Stimulated activated CD8-positive, alpha-beta memory T cell treated with anti-CD3 and anti-CD28 coated beads, Interleukin-15, amount 100 ng/mL, for 24 hours (primary cell): ENCODE data around the gene ZNF655.

Experiments
- DNase-seq: peaks from one replicate; pipeline ENCODE4 v3.0.0-alpha.2; 2020; ENCODE audit warnings: low read depth

The ZNF655 gene

DNA sequence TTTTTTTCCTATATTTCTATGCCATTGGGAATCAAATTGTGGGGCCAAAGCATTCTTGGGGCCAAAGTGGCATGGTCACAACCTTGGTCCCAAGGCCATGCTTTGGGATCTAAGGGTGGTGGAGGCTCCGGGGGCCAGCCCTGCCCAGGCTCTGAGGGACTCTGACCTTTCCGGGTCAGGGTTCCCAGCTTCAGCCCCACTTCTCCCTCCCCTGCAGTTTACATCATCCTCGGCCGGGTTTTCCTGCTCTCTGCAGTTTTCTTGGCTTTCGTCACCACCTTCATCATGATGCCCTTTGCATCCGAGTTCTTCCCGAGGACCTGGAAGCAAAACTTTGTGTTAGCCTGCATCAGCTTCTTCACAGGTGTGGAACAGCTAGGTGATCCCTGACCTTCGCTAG is 48.1 kb downstream of the ZNF655 start:
- DNase-seq: no peak

DNA sequence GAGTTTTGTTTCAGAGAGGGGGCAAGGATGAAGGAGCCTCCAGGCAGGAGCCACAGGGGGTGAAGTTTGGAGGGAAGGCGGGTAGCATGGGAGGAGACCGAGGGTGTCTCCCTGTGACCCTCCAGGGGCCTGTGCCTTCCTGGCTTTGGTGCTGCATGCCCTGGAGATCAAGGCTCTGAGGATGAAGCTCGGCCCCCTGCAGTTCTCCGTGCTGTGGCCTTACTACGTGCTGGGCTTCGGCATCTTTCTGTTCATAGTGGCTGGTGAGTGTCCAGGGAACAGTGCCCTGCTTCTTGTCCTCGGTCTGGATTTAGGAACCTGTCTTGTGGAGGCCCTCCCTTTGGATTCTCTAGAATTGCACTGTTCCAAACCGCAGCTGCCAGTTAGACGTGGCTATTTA is 49.1 kb downstream of the ZNF655 start:
- DNase-seq: no peak

DNA sequence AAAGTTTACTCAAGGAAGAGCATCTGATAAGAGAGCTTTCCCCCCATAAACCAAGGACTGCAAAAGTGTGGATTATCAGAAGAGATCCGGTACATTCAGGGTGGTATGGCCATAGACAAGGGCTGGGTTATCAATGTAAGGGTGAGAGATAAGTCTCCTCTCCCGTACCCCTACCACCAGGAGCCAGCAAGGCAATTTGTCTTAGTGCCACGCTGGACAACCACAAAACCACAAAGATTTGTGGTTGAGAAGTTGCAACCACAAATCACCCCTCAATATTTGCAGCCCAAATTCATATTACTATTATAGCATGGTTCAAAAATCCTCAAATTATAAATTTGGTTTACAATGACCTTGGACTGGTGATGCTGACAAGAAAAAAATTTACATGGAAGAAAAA is 56.1 kb downstream of the ZNF655 start:
- DNase-seq: no peak

DNA sequence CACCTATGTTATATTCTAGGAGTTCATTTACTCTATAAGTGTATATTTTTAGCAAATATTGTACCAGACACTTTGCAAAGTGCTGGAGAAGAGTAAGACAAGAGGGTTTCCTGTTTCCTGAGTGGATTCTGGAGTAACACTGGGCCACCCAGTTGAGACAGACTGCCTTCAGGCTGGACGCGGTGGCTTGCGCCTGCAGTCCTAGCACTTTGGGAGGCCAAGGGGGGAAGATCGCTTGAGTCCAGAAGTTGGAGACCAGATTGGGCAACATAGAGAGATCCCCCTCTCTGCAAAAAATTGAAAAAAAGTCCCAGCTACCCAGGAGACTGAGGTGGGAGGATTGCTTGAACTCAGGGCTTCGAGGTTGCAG is 57.5 kb downstream of the ZNF655 start:
- DNase-seq: no peak

DNA sequence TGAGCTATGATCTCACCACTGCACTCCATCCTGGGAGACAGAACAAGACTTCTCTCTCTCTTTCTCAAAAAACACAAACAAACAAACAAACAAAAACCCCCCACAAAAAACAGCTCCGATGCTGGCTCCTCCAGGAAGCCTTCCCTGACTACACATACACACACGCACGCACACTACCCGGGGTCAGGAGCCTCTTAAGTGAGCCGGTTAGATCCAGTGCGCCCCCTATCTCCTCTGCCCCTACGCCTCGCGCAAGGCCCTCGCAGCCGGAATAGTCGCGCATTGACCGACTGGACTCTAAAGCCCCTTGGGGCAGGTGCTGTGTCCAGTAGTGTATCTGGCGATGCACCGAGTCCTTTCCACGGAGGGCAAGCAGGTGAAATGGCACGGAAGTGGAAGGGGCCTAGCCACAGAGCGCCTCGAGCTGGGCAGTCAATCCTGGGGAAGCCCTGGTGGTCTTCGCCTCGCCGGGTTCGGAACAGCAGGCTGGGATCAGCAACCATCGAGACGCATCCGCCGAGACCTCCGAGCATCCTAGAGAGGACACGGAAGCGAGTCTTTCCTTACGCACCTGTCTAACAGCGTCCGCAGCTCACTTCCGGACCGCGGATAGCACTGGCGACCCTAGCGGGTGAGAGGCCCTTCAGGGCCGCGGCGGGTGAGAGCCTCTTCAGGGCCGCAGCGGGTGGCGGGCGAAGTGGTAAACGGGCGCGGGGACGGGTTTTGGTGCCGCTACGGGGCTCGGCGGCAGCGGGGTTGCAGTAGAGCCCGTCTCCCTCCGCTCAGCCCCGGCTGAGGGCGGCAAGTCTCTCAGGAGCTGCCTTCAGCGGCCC is 58.1 kb downstream of the ZNF655 start, which contains the start of gene ZSCAN25:
TSS of gene ZSCAN25 (plus strand) at position 588 of the 833 bp plus-strand sequence. CDS start 2,661 bp downstream, outside the sequence.
- DNase-seq: peak; percentile 65

DNA sequence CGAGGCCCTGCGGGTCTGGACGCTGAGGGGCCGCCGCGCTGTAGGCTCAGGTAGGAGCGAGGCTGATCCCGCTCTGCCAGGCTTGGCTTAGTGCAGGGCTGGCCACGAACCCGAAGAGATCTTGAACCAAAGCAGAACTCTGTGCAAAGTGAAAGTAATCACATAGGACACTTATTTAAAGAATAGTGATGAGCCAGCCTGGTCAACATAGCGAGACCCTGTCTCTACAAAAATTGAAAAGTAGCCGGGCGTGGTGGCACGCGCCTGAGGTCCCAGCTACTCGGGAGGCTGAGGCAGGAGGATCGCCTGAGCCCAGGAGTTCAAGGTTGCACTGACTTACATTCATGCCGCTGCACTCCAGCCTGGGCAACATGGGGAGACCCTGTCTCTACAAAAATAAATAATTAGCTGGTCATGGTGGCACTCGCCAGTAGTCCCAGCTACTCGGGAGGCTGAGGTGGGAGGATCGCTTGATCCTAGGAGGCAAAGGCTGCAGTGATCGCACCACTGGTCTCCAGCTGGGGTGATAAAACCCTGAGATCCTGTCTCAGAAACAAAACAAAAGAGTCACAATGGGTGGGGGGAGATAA is 58.8 kb downstream of the ZNF655 start:
- no peak for DNase-seq

DNA sequence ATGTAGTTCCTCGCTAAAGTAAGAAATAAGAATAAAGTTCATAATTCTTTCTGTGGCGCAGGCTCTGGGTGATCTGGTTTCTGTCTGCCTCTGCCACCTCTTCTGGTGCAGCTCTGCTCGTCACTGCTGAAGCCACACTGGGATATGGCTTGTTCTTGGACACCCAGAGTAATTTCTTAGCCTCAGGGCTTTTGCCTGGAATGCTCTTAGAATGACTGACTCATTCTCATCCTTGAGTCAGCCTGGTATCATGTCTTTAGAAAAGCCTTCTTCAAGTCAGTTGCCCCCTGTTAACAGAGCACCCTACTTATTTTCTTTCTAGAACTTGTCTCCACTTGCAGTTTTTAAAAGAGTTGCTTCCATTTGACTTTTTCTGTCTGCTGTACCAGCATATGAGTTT is 60.3 kb downstream of the ZNF655 start:
- no peak for DNase-seq

DNA sequence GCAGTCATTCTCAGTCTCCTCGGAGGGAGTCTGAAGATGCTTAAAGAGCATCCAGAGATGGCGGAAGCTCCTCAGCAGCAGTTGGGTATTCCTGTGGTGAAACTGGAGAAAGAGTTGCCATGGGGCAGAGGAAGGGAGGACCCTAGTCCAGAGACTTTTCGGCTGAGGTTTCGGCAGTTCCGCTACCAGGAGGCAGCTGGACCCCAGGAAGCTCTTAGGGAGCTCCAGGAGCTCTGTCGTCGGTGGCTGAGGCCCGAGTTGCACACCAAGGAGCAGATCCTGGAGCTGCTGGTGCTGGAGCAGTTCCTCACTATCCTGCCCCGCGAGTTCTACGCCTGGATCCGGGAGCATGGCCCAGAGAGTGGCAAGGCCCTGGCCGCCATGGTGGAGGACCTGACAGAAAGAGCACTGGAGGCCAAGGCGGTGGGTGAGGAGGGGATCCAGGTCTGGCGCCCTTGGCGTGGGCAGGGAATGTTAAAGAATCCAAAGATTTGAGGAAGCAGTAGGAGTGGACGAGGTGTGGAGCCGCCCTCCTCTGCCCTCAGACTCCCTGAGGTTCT is 61.2 kb downstream of the ZNF655 start:
- DNase-seq: no peak

DNA sequence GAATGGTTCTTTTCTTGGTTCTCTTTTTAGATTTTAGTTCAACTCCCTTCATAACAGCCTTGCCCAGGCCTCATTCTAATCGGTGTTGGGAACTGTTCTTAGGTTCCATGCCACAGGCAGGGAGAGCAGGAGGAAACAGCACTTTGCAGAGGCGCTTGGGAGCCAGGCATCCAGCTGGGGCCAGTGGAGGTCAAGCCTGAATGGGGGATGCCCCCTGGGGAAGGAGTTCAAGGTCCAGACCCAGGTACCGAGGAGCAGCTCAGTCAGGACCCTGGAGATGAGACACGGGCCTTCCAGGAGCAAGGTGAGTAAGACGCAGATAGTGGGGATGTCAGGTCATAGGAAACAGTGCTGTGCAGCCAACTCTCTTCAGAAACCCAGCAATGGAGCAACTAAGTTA is 62.8 kb downstream of the ZNF655 start:
- DNase-seq: no peak

DNA sequence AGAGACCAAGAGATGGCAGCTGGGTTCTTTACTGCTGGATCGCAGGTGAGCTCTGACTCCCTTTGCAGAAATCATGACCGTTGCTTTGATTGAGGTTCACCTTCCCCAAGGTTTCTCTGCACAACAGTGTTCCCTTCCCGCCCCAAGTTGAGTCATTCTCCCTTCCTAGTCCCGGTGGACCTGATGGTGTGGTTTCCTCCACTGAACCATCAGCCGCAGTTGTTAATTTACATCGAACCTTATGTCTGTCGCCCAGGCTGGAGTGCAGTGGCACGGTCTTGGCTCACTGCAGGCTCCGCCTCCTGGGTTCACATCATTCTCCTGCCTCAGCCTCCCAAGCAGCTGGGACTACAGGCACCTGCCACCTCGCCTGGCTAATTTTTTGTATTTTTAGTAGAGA is 64.2 kb downstream of the ZNF655 start:
- no peak for DNase-seq

DNA sequence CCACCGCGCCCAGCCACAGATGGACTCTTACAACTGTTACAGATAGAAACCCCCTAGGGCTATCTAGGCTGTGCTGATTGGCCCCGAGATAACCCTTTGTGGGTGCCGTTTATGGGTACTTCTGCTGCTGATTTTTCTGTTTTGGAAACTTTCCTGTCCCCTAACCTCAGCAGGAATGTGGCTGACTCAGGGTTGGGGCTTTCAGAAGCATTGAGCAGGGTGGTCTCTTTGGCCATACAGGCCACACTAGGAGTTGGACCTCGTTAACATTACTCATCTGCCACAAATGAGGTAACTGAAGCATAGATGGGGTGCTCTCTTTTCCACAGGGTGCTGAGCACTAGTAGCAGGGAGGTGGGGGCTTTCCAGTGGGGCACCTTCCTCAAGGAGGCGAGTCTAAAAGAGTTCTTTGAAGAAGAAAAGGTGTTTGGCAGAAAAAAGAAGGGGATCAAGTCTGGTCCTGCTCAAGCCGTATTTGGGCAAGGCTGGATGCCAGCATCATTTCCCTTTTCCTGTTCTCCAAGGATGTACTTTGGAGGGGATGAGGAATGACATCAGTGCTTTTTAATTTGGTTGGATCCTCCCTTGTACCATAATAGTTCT is 64.8 kb downstream of the ZNF655 start:
- DNase-seq: no peak

DNA sequence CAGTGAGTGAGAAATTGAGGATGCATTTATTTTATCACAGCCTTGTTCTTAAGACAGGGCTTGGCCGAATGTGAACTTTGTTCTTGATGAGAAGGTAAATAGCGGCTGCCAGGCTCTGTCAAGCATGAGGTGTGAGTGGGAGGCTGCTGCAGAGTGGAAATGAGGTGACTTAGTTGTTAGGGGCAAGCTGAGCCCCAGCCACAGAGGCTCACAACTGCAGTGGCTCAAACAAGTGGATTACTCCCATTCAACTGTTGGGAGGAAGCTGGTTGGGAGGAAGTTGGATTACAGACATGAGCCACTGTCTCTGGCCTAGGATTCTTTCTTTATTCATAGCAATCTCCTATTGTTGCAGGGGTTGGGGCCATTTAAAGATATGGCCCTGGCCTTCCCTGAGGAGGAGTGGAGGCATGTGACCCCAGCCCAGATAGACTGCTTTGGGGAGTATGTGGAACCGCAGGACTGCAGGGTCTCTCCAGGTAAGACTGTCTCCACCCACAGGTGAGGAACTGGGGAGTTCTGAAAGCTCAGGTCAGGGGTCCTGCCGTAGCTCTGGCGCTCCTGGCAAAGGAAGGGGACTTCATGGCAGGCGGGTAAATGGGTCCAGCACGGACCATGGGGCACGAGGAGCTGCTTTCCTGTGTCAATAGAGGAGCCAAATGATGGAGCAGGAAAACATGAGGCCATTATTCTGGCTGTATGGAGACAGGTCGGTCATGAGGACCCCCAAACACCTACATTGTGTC is 65.4 kb downstream of the ZNF655 start:
- no peak for DNase-seq

DNA sequence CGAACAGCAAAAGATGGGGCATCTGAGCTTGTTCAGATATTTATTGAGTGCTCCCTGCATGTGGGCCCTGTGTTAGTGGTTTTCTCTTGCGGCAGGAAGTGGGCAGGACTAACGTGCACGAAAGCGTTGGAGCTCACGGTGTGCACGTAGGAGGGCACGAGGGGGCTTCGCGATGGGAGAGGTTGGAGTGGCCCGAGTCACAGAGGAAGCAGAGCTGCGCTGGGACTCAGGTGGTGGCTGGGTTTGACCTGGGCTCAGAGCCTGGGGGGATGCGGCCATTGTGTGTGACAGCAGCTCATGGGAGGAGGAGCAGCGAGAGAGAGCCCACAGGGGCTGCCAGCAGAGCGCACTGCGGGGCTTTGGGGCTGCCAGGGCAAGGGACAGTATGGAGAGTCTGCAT is 66.0 kb downstream of the ZNF655 start:
- DNase-seq: no peak

DNA sequence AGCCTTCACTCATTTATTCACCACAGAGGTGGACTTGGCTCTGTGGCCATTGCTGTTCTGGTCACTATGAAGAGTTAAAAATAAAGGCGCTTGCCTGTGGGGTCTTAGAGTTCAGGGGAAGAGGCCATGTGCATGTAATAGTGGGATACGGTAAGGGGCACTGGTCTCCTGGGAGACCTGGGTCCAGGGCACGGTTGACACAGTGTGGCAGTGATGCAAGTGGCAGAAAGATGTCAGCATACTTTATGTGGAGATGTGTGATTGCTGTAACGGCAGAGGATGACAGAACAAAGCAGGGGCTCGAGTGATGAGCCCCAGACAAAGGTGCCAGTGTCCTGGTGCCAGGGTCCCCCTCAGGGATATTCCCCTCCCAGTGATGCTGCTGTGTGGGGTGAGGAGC is 66.9 kb downstream of the ZNF655 start:
- DNase-seq: no peak

DNA sequence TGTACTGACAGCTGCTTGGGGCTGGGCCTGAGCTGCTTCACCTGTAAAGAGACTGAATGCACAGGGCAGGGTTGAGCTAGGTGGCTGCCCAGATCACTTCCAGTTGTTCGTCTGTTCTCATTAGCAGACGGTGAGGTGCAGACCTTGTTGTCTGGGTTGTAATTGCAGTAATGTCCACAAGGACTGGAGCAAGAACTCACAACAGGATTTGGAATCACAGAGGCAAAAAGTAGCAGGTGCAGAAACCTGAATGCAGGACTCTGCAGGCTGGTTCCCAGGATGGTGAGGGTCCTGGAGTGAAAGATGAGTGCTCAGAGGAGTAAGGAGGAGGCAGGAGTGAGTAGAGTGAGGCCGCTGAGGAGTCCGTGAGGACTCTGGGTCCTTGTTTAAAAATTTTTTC is 67.5 kb downstream of the ZNF655 start:
- no peak for DNase-seq
